ENCODE results near the gene LSM4. TPM values are rescaled to one million over a fixed set of nuclear protein-coding genes. Genes with fewer than 3 reads are reported as not detected.

LSM4 gene
- total RNA-seq, 1 donor from 2014 or later, result 59.2 TPM

GRCh38 chr19:18336121-18336520 lies 13.2 kb upstream of the LSM4 start:
- ChIA-PET CTCF (interaction anchor here (1.0 to 2.2 kb wide), 3 partner anchors 57 to 76 kb away, joined by 3 to 9 read pairs (median 7); no protein-coding TSS in a partner anchor), POLR2A (interaction anchor here (0.6 to 1.2 kb wide), 4 partner anchors 10 to 1994 kb away, joined by 3 to 8 read pairs (median 4); partner anchors contain the start of gene CCDC124)
- Mint-ChIP-seq H3K27ac (no peak overlapping the region), H3K27me3 (peaks cover 17% of the 10 kb centered on the region), H3K4me1 (peaks cover 9% of the 10 kb centered on the region), H3K36me3 (ENCODE audit: low read depth) (no peaks in the 10 kb centered on the region), H3K9me3 (no peaks in the 10 kb centered on the region), H3K4me3 (no peak overlapping the region)
- intact Hi-C loops (cut with micrococcal nuclease), result no loop called here
- DNase-seq, result no peak
- TF ChIP-seq, protein P1, sequence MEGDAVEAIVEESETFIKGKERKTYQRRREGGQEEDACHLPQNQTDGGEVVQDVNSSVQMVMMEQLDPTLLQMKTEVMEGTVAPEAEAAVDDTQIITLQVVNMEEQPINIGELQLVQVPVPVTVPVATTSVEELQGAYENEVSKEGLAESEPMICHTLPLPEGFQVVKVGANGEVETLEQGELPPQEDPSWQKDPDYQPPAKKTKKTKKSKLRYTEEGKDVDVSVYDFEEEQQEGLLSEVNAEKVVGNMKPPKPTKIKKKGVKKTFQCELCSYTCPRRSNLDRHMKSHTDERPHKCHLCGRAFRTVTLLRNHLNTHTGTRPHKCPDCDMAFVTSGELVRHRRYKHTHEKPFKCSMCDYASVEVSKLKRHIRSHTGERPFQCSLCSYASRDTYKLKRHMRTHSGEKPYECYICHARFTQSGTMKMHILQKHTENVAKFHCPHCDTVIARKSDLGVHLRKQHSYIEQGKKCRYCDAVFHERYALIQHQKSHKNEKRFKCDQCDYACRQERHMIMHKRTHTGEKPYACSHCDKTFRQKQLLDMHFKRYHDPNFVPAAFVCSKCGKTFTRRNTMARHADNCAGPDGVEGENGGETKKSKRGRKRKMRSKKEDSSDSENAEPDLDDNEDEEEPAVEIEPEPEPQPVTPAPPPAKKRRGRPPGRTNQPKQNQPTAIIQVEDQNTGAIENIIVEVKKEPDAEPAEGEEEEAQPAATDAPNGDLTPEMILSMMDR (IDR thresholded peaks at IDR 0.05), result no peak
- no peak for ATAC-seq (ENCODE audit: low read depth)

- intact Hi-C loops (cut with micrococcal nuclease), result no loop called here
- Mint-ChIP-seq H3K36me3 (ENCODE audit: low read depth) (no peaks in the 10 kb centered on the region), H3K27me3 (peaks cover 19% of the 10 kb centered on the region), H3K4me1 (peaks cover 3% of the 10 kb centered on the region), H3K27ac (no peak overlapping the region), H3K9me3 (no peaks in the 10 kb centered on the region), H3K4me3 (no peak overlapping the region)
- ChIA-PET POLR2A (interaction anchor here (1.1 to 1.3 kb wide), 2 partner anchors 55 to 89 kb away, joined by 4 to 8 read pairs; no protein-coding TSS in a partner anchor), CTCF (interaction anchor here (2.2 to 10.0 kb wide), 2 partner anchors 54 to 55 kb away, joined by 9 to 238 read pairs; partner anchors contain the start of gene JUND)
- DNase-seq (no peak), ATAC-seq (ENCODE audit: low read depth) (no peak)
- TF ChIP-seq, protein P1 (IDR thresholded peaks at IDR 0.05), result no peak
These were observed 10.8 kb upstream of the LSM4 start for GRCh38 chr19:18333680-18334079.

GRCh38 chr19:18332917-18333530 lies 10.1 kb upstream of the LSM4 start:
- TF ChIP-seq, protein P1 (IDR thresholded peaks at IDR 0.05), result no peak
- DNase-seq, result no peak
- CTCF ChIA-PET, result interaction anchor here (10.0 kb wide), 1 partner anchor 53 kb away, joined by 238 read pairs; the partner anchor contains the start of gene JUND
- H3K4me3 Mint-ChIP-seq, result no peak overlapping the region
- POLR2A ChIA-PET, result interaction anchor here (1.3 kb wide), 1 partner anchor 55 kb away, joined by 4 read pairs; no protein-coding TSS in a partner anchor
- no peak for ATAC-seq (ENCODE audit: low read depth)
- intact Hi-C loops (cut with micrococcal nuclease), result no loop called here
- peaks cover 7% of the 10 kb centered on the region for H3K4me1 Mint-ChIP-seq
- no peak overlapping the region for H3K27ac Mint-ChIP-seq
- H3K27me3 Mint-ChIP-seq, result peaks cover 19% of the 10 kb centered on the region
- no peaks in the 10 kb centered on the region for H3K36me3 Mint-ChIP-seq (ENCODE audit: low read depth)
- H3K9me3 Mint-ChIP-seq, result no peaks in the 10 kb centered on the region

DNA sequence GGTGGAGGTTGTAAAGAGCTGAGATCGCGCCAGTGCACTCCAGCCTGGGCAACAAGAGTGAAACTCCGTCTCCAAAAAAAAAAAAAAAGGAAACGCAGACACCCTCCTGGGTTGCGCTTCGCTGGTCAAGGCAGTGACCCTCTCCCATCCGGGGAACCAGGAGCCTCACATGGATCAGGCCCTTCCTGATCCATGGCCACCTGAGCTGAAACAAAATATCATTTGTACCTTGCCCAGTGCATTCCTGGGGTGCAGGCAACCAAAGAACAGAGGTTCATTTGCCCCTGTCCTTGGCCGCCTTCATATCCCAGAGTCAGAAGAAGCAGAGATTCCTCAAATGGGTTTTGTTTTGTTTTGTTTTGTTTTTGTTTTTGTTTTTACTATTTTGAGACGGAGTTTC lies 8.0 kb upstream of the LSM4 start:
- no peaks in the 10 kb centered on the region for H3K36me3 Mint-ChIP-seq (ENCODE audit: low read depth)
- ChIA-PET POLR2A (interaction anchor here (0.7 to 21.9 kb wide), 3 partner anchors 53 to 223 kb away, joined by 4 to 857 read pairs (median 5); partner anchors contain the start of genes IQCN and JUND), CTCF (interaction anchor here (1.0 to 10.0 kb wide), 4 partner anchors 11 to 80 kb away, joined by 3 to 238 read pairs (median 6); partner anchors contain the start of gene JUND)
- no peak overlapping the region for H3K4me3 Mint-ChIP-seq
- H3K9me3 Mint-ChIP-seq, result no peaks in the 10 kb centered on the region
- H3K27ac Mint-ChIP-seq, result no peak overlapping the region
- intact Hi-C loops (cut with micrococcal nuclease), result no loop called here
- DNase-seq, result no peak
- H3K4me1 Mint-ChIP-seq, result peaks cover 7% of the 10 kb centered on the region
- peaks cover 16% of the 10 kb centered on the region for H3K27me3 Mint-ChIP-seq
- ATAC-seq (ENCODE audit: low read depth), result no peak
- TF ChIP-seq, protein P1 (IDR thresholded peaks at IDR 0.05), result no peak

- ATAC-seq (ENCODE audit: low read depth) (no peak), DNase-seq (no peak)
- peaks cover 9% of the 10 kb centered on the region for H3K4me1 Mint-ChIP-seq
- no peaks in the 10 kb centered on the region for H3K36me3 Mint-ChIP-seq (ENCODE audit: low read depth)
- ChIA-PET POLR2A (interaction anchor here (0.7 to 21.9 kb wide), 11 partner anchors 9 to 315 kb away, joined by 3 to 857 read pairs (median 5); partner anchors contain the start of genes IQCN and JUND), CTCF (interaction anchor here (0.7 to 10.0 kb wide), 17 partner anchors 10 to 459 kb away, joined by 3 to 238 read pairs (median 6); partner anchors contain the start of genes IQCN, JUND, MPV17L2 and SSBP4)
- H3K9me3 Mint-ChIP-seq, result no peaks in the 10 kb centered on the region
- peaks cover 9% of the 10 kb centered on the region for H3K27me3 Mint-ChIP-seq
- TF ChIP-seq, protein P1 (IDR thresholded peaks at IDR 0.05), result no peak
- intact Hi-C loops (cut with micrococcal nuclease), result loop anchor here (2.0 kb wide), 1 partner anchor 212 kb away; no protein-coding TSS in a partner anchor
- no peak overlapping the region for H3K4me3 Mint-ChIP-seq
- no peak overlapping the region for H3K27ac Mint-ChIP-seq
These were observed 6.1 kb upstream of the LSM4 start for GRCh38 chr19:18329035-18329376.

Data from activated B cell treated with CpG ODN at 0.5 μM for 24 hours (primary cell).